ENCODE data around the gene ANHX. TPM values are rescaled to one million over a fixed set of nuclear protein-coding genes. Genes with fewer than 3 reads are reported as not detected.

ANHX gene
- total and polyA plus RNA-seq, 2 of the 8 experiments (the other 6 are each of a cell fraction or from before 2014, with no cell fraction given) = not detected

DNA sequence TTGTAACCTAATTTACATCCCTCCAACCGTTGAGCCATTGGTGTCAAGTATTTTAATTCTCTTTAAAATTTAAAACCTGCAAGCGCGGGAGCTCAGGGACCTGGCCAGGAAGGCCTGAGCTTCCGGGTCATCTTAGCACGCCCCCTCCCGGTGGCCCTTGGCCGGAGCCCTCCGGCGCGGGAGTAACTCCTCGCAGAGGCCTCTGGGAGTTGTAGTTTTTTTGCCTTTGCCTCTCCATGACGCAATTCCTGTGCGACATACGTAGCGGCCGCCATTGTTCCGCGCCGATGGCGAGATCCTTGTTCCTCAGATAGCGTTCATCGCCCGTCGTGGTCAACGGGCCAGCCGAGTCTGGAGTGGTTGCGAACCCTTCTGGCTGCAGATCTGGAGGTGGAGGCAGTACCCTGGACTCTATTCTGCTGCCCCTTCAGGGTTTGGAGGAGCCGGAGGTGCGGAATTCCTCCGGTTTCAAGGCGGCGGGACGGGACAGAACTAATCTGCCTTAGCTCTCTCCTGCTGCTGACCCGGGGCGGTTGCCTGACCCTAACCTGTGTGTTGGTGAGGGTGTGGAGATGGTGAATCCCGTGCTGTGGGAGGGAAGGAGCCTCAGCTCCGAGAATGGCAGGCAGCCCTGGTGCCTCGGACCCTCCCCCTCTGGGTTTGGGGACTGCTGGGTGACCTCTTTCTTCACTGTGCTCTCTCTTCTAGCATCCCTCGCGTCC, 54.3 kb downstream of the ANHX start, which contains the start of gene ZNF268:
TSS of gene ZNF268 (plus strand) at position 258 of the 722 bp plus-strand sequence. CDS start 503 bp downstream, outside the sequence.
- Histone ChIP-seq H2BK120ac (replicated peaks; ENCODE audit: low read depth, low read length) (no peak within 1 kb of the TSS), H3K23me2 (ENCODE audit: low read depth, low read length) (peaks cover 4% of the 10 kb centered on the region; the same call in 1 of the 2 replicates), H2AFZ (ENCODE audit: low read length) (no peak within 1 kb of the TSS), H3K56ac (replicated peaks; ENCODE audit: insufficient read length, low read depth, low read length) (peak within 1 kb of the TSS; percentile 13), H4K20me1 (replicated peaks in 1 of 2; ENCODE audit: control insufficient read depth in 1 of 2, insufficient read depth in 2 of 2, low read length in 2 of 2) (no peaks in the 10 kb centered on the region), H3K14ac (ENCODE audit: insufficient read length) (no peak within 1 kb of the TSS), H4K91ac (replicated peaks; ENCODE audit: insufficient read length, low read length) (no peak within 1 kb of the TSS), H2BK20ac (ENCODE audit: low read length) (no peak within 1 kb of the TSS), H3K18ac (ENCODE audit: extremely low read depth, low read length) (no peak within 1 kb of the TSS; the same call in 1 of the 2 replicates), H3K4ac (replicated peaks; ENCODE audit: insufficient read length, low read depth, low read length) (no peak within 1 kb of the TSS), H2BK15ac (ENCODE audit: low read length) (no peak within 1 kb of the TSS), H4K5ac (ENCODE audit: insufficient read length, low read depth, low read length) (peak within 1 kb of the TSS; percentile 75), H3K79me1 (ENCODE audit: low read depth, low read length) (no peaks in the 10 kb centered on the region; the same call in 1 of the 2 replicates), H3K4me2 (ENCODE audit: insufficient read depth in 1 of 2, low read depth in 2 of 2, low read length in 2 of 2) (peak within 1 kb of the TSS; percentile 61 to 78), H3K9me3 (ENCODE audit: insufficient read depth in 2 of 2, low read depth in 1 of 2, low read length in 1 of 2) (peaks cover 58 to 60% of the 10 kb centered on the region in 2 experiments), H3K9ac (replicated peaks in 1 of 4; ENCODE audit: extremely low read depth in 1 of 4, low read depth in 3 of 4, low read length in 3 of 4) (peak within 1 kb of the TSS; percentile 70 to 95 (median 94)), H3K36me3 (ENCODE audit: control insufficient read depth in 2 of 4, insufficient read depth in 4 of 4, low read length in 3 of 4) (peaks cover 0 to 40% (median 21%) of the 10 kb centered on the region in 4 experiments; a peak in 6 of 8 replicates), H2BK12ac (ENCODE audit: low read depth, low read length) (no peak within 1 kb of the TSS), H3K4me1 (replicated peaks in 1 of 4; ENCODE audit: control insufficient read depth in 3 of 4, insufficient read depth in 4 of 4, low read length in 3 of 4) (no peaks in the 10 kb centered on the region), H2BK5ac (ENCODE audit: low read depth, low read length) (peak within 1 kb of the TSS; percentile 77), H4K8ac (ENCODE audit: extremely low read depth, insufficient read depth, low read length) (peak within 1 kb of the TSS; percentile 99; the same call in 1 of the 2 replicates), H3K23ac (ENCODE audit: insufficient read length) (no peak within 1 kb of the TSS), H2AK5ac (ENCODE audit: low read depth, low read length) (no peak within 1 kb of the TSS), H3K27me3 (replicated peaks in 1 of 4; ENCODE audit: control insufficient read depth in 3 of 4, extremely low read depth in 1 of 4, insufficient read depth in 3 of 4, low read length in 3 of 4) (no peaks in the 10 kb centered on the region), H3K27ac (ENCODE audit: low read depth, low read length) (peak within 1 kb of the TSS; percentile 90), H3K4me3 (ENCODE audit: extremely low read depth in 1 of 4, insufficient read depth in 2 of 4, low read depth in 3 of 4, low read length in 4 of 4) (peak within 1 kb of the TSS; percentile 84 to 100 (median 93)), H3K79me2 (ENCODE audit: control insufficient read depth in 1 of 2, insufficient read depth in 2 of 2, low read length in 2 of 2) (peaks cover 0 to 20% of the 10 kb centered on the region in 2 experiments; a peak in 2 of 4 replicates)
- DNase-seq (ENCODE audit: low read depth in 1 of 2, low spot score in 2 of 2) (peak; percentile 91 to 98), FAIRE-seq (peak; percentile 81)
- ChIA-PET POLR2A (ENCODE audit: partially characterized antibody) (interaction anchor here (0.7 to 2.6 kb wide), 19 partner anchors 11 to 233 kb away, joined by 3 to 25 read pairs (median 5); partner anchors contain the start of genes ZNF10, ZNF26, ZNF84 and ZNF891), CTCF (ENCODE audit: partially characterized antibody) (interaction anchor here (0.7 to 1.8 kb wide), 11 partner anchors 9 to 217 kb away, joined by 3 to 7 read pairs (median 4); no protein-coding TSS in a partner anchor)
- WGBS, 2 experiments (ENCODE audit: extremely low coverage in 1 of 2, insufficient coverage in 1 of 2, insufficient read length in 1 of 2, insufficient replicate concordance in 2 of 2, low coverage in 1 of 2, low lambda C conversion rate in 2 of 2, missing lambda C conversion rate in 1 of 2) = 3% methylated on average over 40 of the region's 40 CpGs; no CpG with 5 or more reads in 1 of the 2 experiments
- peak; percentile 55; the same call in 1 of the 2 replicates for TF ChIP-seq ATF2 (IDR thresholded peaks at IDR 0.05; ENCODE audit: low read length)
- peak in 1 of 2 experiments; percentile 59; a peak in 1 of 3 replicates for TF ChIP-seq EP300 (IDR thresholded peaks at IDR 0.05; ENCODE audit: borderline replicate concordance in 1 of 2, low read depth in 2 of 2, low read length in 2 of 2)
- peak; percentile 99 for TF ChIP-seq CREB1 (IDR thresholded peaks at IDR 0.05)
- TF ChIP-seq POLR2A (IDR thresholded peaks at IDR 0.05; ENCODE audit: control extremely low read depth in 1 of 2, low read depth in 2 of 2, low read length in 2 of 2) = peak; percentile 85 to 94
- TF ChIP-seq, protein P1, sequence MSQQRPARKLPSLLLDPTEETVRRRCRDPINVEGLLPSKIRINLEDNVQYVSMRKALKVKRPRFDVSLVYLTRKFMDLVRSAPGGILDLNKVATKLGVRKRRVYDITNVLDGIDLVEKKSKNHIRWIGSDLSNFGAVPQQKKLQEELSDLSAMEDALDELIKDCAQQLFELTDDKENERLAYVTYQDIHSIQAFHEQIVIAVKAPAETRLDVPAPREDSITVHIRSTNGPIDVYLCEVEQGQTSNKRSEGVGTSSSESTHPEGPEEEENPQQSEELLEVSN (IDR thresholded peaks at IDR 0.05) = peak; percentile 72
- peak; percentile 61 for TF ChIP-seq CHD2 (IDR thresholded peaks at IDR 0.05; ENCODE audit: low read length)
- no peak for TF ChIP-seq EZH2 (IDR thresholded peaks at IDR 0.05; ENCODE audit: low read depth, low read length, severe bottlenecking)
- no peak for TF ChIP-seq JUN (IDR thresholded peaks at IDR 0.05; ENCODE audit: low read depth, low read length)

Data from H1 (cell line).